SH-SY5Y (cell line): ENCODE measurements around the gene NR2F1-AS1.

Experiments
- GATA2 ChIP-seq: IDR thresholded peaks from 2 replicates; pipeline ENCODE4 v1.6.1; 2011; ENCODE audit warnings: mild to moderate bottlenecking, low read depth, low read length
- GATA3 ChIP-seq: IDR thresholded peaks from 2 replicates; pipeline ENCODE4 v1.6.1; 2011; ENCODE audit warnings: low read depth, mild to moderate bottlenecking, low read length, moderate library complexity

The NR2F1-AS1 gene

DNA sequence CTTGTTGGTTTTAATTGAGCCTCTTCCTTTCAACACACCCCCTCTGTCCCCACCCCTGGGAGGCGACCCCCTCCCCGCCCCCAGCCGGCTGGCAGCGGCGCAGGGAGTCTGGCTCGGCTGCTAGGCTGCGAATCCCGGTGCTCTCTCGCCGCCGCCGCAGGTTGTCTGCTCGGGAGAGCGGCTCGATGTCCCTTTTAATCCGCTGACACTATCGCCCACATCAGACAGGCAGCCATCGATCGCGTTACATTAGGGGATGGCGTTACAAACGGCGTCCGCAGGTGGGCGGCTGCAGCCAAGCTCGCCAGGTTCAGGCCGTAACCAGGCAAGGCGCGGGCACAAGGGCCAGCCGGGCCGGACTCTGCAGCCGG is 1.3 kb downstream of the NR2F1-AS1 start:
- TF ChIP-seq GATA2 = peak; percentile 85
- TF ChIP-seq GATA3 = no peak

DNA sequence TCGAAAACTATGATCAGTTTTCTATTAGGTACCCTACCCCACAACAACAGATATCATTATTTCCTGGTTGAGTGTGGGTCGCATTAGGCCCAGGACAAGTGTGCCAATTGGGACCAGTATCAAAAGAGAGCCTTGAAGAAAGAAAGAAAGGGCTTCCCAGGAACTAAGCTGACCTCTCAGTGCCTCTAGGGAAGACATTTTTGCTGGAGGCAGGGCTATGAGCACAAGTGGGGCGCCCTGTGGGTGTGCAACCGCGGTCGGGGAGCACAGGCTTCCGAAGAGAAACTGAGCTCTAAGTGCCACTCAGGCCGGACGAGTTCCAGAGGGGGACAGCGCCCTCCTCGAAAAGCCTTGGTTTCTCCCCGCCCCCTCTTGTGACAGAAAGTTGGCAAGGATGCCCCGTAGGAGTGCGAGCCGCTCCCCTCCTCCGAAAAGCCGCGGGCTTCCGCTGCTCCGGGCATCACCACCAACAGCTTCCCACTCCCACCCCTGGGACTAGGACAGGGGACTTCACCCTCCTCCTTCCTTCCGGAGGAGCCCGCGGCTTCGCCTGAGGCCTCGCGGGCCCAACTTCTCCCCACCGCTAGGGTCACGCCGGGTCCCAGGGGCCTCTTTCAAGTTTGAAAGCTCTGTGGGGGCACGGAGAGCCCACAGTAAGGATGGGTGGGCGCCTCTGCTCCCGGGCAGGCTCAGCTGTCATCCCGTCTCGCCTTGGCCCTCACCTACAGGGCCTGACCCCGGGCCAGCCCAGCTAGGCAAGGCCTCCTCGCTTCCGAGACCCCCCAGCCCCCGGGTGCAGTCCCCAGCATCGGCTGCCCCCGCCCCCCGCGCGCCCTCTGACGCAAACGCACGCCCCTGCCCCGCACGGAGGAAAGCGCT is 2.0 kb downstream of the NR2F1-AS1 start:
- TF ChIP-seq GATA2 (no peak), GATA3 (no peak)

DNA sequence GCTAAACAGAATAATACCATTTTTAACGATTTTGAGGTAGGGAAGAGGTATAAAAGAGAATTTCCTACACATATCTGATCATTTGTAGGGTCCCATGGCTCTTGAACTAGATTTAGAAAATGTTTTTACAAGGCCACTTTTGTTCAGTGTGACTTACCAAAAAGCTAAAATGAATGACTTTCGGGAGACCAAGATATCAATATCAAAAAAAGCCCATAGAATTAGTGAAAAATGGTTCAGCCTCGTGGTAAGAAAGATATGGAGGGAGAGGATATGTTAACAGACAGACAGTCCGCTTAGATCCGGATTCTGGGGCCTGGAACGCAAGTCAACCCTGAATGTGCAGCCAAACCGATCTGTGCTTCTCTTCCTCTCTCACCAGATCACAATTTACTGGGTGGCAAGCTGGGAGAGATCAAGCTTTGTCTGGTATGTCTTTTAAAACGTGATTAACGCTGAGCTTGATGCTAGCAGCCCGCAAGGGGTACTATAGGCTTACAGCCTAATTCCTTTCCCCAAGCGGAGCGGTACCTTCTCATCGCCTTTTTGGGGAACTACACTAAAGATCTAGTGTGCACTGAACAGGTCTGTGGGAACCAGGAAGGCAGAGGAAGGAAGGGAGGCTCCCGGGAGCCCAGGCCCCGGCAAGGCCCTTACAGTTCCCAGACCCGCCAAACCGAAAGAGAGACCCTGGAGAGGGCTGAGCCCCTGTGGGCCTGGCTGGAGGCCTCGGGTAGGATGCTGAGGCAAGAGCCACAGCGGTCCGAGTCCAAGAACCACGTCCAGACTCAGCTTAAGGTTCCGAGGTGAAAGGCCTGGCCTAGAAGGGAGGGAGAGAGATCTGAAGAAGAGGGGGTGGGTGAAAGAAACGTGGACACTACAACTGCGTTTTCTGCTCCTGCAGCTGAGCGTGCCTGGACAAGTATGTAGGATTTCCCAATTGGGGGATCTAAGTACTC is 2.9 kb downstream of the NR2F1-AS1 start:
- TF ChIP-seq GATA2 (no peak), GATA3 (no peak)

DNA sequence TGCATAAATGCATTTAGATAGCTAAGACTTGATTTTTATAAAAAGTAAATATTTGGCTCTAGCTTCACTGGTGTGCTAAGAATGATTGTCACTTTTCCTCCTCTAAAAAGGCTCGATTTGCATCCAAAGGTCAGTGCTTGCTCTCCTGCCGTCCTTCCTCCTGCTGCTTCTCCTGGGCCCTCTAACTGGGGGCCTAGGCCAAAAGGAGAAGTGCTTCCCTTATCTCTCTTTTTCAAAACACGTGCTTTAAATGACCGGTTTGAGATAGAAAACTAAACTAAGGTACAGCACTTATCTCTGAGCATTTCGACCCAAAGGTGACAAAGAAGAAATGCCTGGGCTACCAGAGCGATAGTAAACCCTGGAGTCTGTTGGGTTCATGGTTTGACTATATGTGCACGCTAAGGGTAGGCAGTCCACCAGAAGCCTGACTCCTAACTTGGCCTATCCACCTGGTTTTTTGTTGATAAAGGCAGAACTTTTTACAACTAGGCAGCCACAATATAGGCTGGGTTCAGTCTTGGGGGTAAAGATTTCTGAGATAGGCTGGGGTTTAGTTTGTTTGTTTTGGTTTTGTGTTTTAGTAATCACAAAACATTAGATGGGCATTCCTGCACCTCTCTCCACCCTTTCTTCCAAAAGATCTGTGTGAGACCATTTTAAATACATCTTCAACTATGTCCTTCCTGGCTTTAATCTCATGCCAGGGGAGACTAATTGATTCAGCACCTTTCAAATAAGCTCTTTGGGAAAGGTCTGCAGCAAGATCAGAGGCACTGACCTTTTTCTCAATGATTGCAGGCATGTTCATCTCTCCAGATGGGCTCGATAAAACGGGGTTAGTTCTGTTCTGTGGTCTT is 3.8 kb downstream of the NR2F1-AS1 start:
- TF ChIP-seq GATA2 = no peak
- TF ChIP-seq GATA3 = no peak

DNA sequence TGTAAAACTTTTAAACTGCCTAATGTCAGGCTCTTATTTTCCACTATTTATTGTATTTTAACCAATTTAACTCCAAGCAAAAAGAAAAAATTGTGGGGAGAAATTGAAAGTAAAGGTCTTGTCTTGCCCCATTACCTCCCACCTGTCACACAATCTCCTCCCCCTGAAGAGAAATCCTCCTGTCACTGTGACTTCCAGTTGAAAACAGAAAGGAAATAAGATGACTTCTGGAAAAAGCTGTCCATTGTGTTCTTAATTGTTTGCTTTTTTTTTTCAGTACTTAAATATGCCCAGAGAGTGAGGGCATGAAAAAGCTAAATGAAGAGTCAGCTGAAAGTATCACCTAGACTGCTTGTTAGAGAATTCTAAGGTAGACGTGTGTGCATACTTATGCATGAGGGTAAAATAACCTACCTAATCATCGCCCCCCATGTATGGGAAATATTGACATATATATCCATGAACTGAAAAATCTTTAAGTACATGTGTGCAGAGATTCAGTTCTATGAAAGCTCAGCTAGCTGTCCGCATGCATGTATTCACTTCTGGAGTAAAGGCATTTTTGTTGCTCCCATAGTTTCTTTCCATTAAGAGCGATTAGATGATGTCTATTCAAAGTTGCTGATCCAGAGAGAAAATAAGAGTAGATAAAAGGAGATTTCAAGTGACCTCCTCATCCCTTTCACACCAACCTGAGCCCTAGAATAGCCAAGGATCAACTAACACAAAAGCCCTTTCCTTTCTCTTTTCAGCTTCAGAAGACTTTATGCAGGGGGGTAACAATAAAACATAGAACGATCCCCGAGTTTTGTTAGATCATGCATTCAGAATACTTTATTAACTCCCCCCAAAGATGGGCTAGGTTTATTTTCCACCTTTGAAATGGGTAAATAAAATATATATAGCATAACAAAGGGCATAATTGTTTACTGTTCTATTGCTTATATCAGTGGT is 5.3 kb downstream of the NR2F1-AS1 start:
- TF ChIP-seq GATA3 = no peak
- TF ChIP-seq GATA2 = no peak

DNA sequence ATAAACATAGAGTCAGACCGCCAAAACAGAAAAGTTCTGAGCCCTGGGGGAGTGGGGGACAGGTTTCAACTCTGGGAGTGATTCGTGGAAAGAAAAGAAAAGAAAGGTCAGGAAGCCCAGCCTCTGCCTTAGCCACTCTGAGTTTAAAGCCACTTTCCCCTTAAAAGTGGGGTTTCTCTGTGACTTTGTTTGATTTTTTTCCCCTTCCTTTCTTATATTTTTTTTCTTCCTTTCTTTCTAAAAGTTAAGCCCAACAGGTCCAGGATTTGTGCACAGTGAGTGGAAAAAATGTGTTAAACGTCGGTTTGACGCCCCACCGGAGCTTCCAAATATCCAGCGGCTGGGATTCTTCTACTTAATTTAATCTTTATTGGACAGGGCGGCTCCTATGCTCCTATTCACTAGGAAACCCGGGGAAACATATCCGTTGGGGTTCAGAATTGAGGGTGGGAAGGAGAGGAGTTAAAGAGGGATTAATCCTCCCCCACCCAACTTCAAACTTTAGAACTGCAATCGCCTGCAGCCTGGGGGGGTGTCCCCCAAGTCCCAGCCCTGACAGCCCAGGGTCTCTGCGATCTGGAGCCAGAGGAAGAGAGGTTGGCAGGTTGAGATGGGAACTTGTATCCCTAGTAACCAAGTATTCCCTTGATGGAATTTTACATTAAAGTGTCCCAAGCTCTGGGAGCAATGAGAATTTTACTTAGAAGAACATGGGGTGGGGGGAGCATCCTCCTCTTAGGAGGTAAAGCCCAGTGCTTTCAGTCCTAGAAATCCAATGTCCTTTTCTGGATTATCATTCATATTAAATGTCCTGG is 6.3 kb downstream of the NR2F1-AS1 start:
- TF ChIP-seq GATA3 = no peak

DNA sequence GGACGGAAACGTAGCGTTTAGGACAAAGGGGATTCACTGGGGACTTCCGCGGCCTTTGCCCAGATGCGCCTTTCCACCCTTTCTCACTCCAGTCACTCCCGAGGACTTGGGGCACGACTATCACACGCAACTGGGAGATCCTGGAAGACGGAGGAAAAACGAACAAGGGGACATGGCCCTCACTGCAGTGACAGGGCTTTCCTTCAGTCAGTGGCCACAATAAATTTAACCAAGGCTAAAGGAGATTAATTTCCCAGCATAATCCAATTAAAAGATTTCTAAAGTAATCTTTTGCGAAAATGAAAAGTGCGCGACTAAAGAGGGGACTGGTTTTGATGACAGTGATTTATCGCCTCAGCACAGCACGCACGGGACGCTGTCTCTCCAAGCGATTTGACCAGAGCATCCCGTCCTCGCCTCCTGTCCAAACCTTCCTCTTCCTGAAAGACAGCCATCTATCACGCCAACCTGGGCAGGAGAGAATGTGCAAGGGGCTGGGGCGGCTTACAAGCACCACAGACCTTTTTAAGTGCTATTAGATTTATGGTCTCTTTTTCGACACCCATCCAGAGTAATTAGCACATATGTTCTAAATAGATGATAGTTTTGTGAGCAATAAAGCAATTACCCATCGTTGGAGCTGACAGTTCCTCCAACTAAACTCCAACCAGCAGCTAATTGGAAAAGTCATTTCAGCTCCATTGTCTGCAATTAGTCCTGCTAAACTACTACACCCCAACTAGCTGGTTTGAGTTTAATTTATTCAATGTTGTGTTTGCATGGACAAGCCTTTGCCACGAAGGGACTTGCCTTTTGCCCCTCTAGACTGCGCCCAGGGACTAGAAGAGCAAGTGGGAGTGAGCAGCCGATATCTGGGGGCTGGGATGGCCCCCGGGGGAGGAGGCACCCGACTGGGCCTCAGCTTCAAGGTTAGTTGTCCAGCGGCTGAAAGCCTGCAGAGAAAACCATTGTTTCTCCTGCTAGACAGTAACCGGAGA is 7.4 kb downstream of the NR2F1-AS1 start:
- no peak for TF ChIP-seq GATA3
- TF ChIP-seq GATA2 = no peak

DNA sequence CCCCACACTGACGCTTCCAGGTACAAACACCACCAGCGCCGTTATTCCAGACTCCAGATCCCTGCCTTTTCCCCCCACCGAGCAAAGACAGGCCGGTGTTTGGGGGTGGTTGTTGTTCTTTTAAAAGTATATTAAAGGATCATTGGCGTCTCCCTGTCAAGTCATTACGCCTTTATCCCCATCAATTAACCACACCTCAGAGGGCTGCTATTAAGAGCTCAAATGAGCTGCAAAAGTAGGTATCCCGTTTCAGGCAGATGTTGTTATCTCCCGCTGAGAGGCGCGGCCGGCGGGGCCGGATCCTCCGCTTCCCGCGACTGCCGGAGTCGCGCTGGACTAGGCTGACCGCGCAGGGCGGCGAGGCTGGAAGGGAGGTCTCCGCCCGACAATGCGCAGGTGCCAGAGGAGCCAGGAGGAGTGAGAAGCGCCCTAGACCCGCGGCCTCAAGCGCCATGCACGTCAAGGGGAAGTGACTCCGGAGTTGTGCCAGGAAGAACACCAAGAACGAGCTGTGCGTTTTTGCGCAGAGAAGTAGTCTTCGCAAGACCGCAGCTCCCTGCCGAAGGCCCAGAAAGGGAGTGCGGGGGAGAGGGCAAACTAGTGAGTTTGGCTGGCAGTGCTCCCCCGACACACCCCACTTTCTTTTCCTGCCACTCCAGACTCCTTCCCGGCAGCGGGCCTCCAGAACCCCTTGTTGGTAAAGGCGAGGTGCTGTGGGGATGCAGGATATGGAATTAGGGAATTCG is 8.2 kb downstream of the NR2F1-AS1 start:
- no peak for TF ChIP-seq GATA3
- no peak for TF ChIP-seq GATA2

DNA sequence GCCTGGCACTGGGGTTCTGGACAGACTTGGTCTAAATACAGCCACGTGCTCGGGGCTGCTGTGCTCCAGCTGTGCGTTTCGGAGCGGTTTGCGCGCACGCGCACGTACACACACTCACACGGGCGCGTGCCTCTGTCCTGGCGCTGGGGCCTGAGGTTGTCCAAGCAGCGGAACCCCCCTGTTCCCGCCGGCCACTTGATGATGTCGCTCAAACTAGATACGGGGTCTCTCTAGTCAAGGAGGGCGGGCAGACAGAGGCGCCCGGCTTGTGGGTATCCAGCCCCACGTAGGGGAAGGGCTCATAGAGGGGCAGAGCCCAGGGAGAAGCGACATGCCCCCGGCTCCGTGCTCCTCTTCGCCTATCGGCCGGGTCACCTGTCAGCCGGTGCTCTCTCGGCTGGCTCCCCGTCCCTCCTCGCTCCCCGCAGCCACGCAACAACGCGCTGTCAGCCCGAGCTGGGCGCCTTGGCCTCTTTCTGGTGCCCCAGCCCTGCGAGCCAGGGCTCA is 8.9 kb downstream of the NR2F1-AS1 start:
- TF ChIP-seq GATA3 = no peak
- TF ChIP-seq GATA2 = no peak
